Ovary (tissue), 9 donors: Measurements from ENCODE around the gene MOGAT2. TPM values are rescaled to one million over a fixed set of nuclear protein-coding genes. Genes with fewer than 3 reads are reported as not detected.

Source experiments
- DNase-seq, 5 donors: peaks; one replicate each; pipeline ENCODE4 v3.0.0-alpha.2; 2019 to 2020
- H3K27ac ChIP-seq, 2 donors: fragments of 200-600 bp; one replicate each; pipeline versions ENCODE4 v1.5.1 to v1.8.0; 2019 to 2022
- H3K27me3 ChIP-seq: fragments of 200-600 bp; one replicate; pipeline ENCODE4 v1.8.0; 2022
- H3K36me3 ChIP-seq: fragments of 200-600 bp; sonication (generic); one replicate; pipeline ENCODE4 v1.5.1; 2019
- H3K4me1 ChIP-seq: one replicate; pipeline ENCODE4 v1.8.1; 2013; ENCODE audit warnings: mild to moderate bottlenecking, moderate library complexity; ENCODE audit not compliant: insufficient read depth
- H3K4me3 ChIP-seq: fragments of 200-600 bp; sonication (generic); one replicate; pipeline ENCODE4 v1.5.1; 2017
- H3K9me3 ChIP-seq, 2 donors: fragments of 200-600 bp in 1 of 2; sonication (generic) in 1 of 2; one replicate each; pipeline versions ENCODE4 v1.5.1 to v1.8.1; 2013 to 2019; ENCODE audit warnings: mild to moderate bottlenecking in 1 of 2, moderate library complexity in 1 of 2
- CTCF ChIP-seq, 3 donors: fragments of 450-650 bp in 2 of 3; fragments of 200-600 bp in 1 of 3; IDR thresholded peaks; one replicate each; pipeline versions ENCODE4 v1.5.1 to v1.8.0; 2016 to 2022; ENCODE audit warnings: antibody characterized with exemption in 3 of 3, mild to moderate bottlenecking in 1 of 3
- EP300 ChIP-seq: sonication (generic); formaldehyde crosslinking; IDR thresholded peaks from one replicate; pipeline ENCODE4 v1.6.1; 2017; ENCODE audit warnings: antibody characterized with exemption
- POLR2A ChIP-seq: fragments of 450-650 bp; IDR thresholded peaks from one replicate; pipeline ENCODE4 v1.6.1; 2017; ENCODE audit warnings: antibody characterized with exemption, mild to moderate bottlenecking, moderate library complexity
- WGBS, 3 donors: extraction: QIAGEN DNeasy Blood & Tissue Kit in 1 of 3; methylation state at CpG; one replicate each; pipeline versions ENCODE4 v1.1.5 to v1.1.7; 2013 to 2017; 5-methylcytosine and 5-hydroxymethylcytosine counted together
- intact Hi-C, 4 donors: fragments of 100-400 bp; cut with DNase I; formaldehyde crosslinking; loops; one replicate each; pipeline versions ENCODE4 v1.11.0 to v1.15.1; 2022 to 2023
- polyA plus RNA-seq, 2 donors: library from polyadenylated mRNA; stranded (reverse); fragments of 200-250 nt in 1 of 2; fragments of 350-450 nt in 1 of 2; fragmentation: Illumina TruSeq in 1 of 2; extraction: RNeasy Lipid Tissue Mini Kit (QIAGEN cat#74804) in 1 of 2; gene quantifications; one replicate each; pipeline ENCODE4 v1.2.3, GENCODE V29; 2013 to 2014
- total RNA-seq, 7 donors: library from RNA; depleted of rRNA in 2 of 7; stranded (reverse); fragments of >200 nt in 2 of 7; fragmentation: NEBNext Ultra II Directional in 3 of 7; extraction: Animal tissue kit (Norgen Biotek cat#: 25700) in 3 of 7; gene quantifications; one replicate each; pipeline versions ENCODE4 v1.1.0 to v1.2.4, GENCODE V29; 2016 to 2023
- donor health status: DM: no; HTN: no; CAD: no; lungs with moderate emphysema.
- donor health status: DM: no; HTN: no; CAD: no.
- donor health status: Bipolar disorder and iron deficiency.
- donor health status: DM: yes; HTN: yes; CAD: no.
- donor health status: DM: no; HTN: no; CAD: no.
- donor health status: DM: yes; HTN: yes; CAD: no.

The MOGAT2 gene
- total and polyA plus RNA-seq, 9 donors: 0.72 to 1.1 TPM; not detected in 7

- Histone ChIP-seq H3K4me3 (no peak overlapping the region), H3K27ac (no peak overlapping the region), H3K4me1 (no peaks in the 10 kb centered on the region), H3K36me3 (no peaks in the 10 kb centered on the region), H3K27me3 (no peaks in the 10 kb centered on the region), H3K9me3 (no peaks in the 10 kb centered on the region)
- 82 to 88% (median 84%) methylated on average over 4 of the region's 4 CpGs for WGBS, 3 donors
- TF ChIP-seq CTCF (IDR thresholded peaks at IDR 0.05) (no peak), EP300 (no peak), POLR2A (no peak)
- no peak for DNase-seq
- intact Hi-C loops: no loop called here
These were observed 25.8 kb upstream of the MOGAT2 start for GRCh38 chr11:75691804-75692203.

- intact Hi-C loops: no loop called here
- Histone ChIP-seq H3K27ac (no peak overlapping the region), H3K36me3 (no peaks in the 10 kb centered on the region), H3K4me3 (no peak overlapping the region), H3K27me3 (no peaks in the 10 kb centered on the region), H3K9me3 (no peaks in the 10 kb centered on the region), H3K4me1 (no peaks in the 10 kb centered on the region)
- TF ChIP-seq POLR2A (no peak), EP300 (no peak)
- WGBS, 3 donors: 65 to 82% (median 65%) methylated on average over 4 of the region's 4 CpGs
- DNase-seq: no peak
These were observed 19.6 kb upstream of the MOGAT2 start for GRCh38 chr11:75697906-75698581.

DNA sequence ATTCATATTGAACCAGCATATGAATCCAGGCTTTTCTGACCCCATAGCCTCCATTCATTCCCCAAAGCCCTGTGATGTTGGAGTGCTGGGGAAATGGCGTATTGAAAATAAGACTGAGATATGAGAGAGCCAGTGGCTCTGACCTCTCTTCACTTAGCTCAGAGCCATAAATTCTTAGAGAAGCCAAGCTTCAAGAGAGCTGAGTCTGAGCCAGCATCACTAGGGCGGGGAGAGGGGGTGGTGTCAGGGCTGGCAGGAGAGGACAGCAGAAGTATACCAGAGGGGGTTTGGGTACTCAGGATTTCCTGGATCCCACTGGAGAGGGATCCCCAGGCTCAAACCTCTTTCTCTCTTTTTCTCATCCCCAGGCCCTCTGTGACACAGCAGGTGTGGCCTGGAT lies 16.7 kb upstream of the MOGAT2 start:
- WGBS, 3 donors: 64 to 77% (median 74%) methylated on average over 2 of the region's 2 CpGs
- Histone ChIP-seq H3K36me3 (no peaks in the 10 kb centered on the region), H3K9me3 (no peaks in the 10 kb centered on the region), H3K27ac (no peak overlapping the region), H3K4me1 (no peaks in the 10 kb centered on the region), H3K4me3 (no peak overlapping the region), H3K27me3 (no peaks in the 10 kb centered on the region)
- intact Hi-C loops: no loop called here
- TF ChIP-seq CTCF (IDR thresholded peaks at IDR 0.05) (no peak), EP300 (no peak)
- DNase-seq: no peak

- H3K27ac ChIP-seq: no peak overlapping the region
- DNase-seq: no peak
- TF ChIP-seq CTCF (IDR thresholded peaks at IDR 0.05): no peak
- H3K4me1 ChIP-seq: no peaks in the 10 kb centered on the region
- H3K27me3 ChIP-seq: no peaks in the 10 kb centered on the region
- no peaks in the 10 kb centered on the region for H3K36me3 ChIP-seq
- no peaks in the 10 kb centered on the region for H3K9me3 ChIP-seq
- intact Hi-C loops: no loop called here
- 79 to 94% (median 89%) methylated on average over 7 of the region's 7 CpGs for WGBS, 3 donors
- no peak overlapping the region for H3K4me3 ChIP-seq
These were observed 13.9 kb upstream of the MOGAT2 start for GRCh38 chr11:75703695-75704237.

DNA sequence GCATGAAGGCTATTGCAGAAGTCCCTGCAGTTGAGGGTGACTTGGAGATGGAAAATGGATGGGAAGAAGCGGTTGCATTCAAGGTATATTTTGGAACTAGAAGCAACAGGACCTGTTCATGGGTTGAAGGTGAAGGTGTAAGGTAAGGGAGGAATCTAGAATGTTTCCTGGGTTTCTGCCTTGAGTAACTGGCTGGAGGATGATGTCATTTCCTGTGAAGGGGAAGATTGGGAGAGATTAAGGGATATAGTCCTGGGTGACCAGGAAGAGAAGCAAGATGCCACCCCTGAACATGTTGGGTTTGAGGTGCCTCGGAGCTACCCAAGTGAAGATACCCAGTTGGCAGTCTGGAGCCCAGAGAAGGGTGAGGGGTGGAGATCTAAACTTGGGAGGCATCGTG lies 12.1 kb upstream of the MOGAT2 start:
- Histone ChIP-seq H3K27me3 (no peaks in the 10 kb centered on the region), H3K4me3 (no peak overlapping the region), H3K4me1 (no peaks in the 10 kb centered on the region), H3K36me3 (no peaks in the 10 kb centered on the region), H3K27ac (no peak overlapping the region), H3K9me3 (no peaks in the 10 kb centered on the region)
- WGBS, 3 donors: 77 to 85% (median 81%) methylated on average over 3 of the region's 3 CpGs
- intact Hi-C loops: no loop called here
- no peak for DNase-seq
- TF ChIP-seq EP300 (no peak), POLR2A (no peak), CTCF (IDR thresholded peaks at IDR 0.05) (no peak)
